ENCODE results near the gene ATP8B2.
"Not testable (repeated sequence)": the region's sequence is repeated elsewhere in the genome, so short reads cannot be mapped to it uniquely, and the experiment has no call there.

ATP8B2 gene

DNA sequence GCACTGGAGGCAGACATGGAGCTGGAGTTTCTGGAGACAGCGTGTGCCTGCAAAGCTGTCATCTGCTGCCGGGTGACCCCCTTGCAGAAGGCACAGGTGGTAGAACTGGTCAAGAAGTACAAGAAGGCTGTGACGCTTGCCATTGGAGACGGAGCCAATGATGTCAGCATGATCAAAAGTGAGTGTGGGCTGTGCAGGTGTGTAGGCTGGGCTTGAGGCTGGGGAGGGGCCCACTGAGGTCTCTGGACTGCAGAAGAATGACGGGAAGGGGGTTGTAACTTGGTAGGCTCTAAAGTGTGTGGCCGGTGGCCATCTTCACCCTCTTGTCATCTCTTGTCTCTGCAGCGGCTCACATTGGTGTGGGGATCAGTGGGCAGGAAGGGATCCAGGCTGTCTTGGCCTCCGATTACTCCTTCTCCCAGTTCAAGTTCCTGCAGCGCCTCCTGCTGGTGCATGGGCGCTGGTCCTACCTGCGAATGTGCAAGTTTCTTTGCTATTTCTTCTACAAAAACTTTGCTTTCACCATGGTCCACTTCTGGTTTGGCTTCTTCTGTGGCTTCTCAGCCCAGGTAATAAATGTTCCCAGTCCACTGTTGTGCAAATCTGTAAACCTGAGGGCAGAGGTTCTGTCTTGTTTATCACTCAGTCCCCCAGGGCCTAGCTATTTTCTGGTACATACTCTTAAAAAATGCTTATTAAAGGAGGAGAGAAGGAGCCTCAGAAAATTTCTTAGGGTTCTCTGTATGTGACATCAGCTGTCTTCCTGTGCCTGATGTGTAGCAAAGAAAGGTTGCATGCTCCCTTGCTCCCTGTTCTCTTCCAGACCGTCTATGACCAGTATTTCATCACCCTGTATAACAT is 19.9 kb downstream of the ATP8B2 start:
- no peak for DNase-seq (ENCODE audit: low read depth, low spot score)

DNA sequence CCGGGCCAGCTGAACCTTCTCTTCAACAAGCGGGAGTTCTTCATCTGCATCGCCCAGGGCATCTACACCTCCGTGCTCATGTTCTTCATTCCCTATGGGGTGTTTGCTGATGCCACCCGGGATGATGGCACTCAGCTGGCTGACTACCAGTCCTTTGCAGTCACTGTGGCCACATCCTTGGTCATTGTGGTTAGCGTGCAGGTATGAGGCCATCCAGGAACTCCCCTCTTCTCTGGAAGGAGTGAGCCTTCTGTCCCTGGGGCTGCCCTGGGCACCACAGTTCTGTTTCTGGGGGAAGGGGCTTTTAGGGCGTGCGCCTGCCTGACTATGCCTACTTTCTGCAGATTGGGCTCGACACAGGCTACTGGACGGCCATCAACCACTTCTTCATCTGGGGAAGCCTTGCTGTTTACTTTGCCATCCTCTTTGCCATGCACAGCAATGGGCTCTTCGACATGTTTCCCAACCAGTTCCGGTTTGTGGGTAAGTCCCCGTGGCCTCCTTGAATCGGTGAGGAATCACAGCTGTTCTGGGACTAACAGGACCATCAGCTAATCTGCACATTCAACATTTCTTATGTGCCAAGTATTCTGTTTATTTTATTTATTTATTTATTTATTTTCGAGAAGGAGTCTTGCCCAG is 21.1 kb downstream of the ATP8B2 start:
- no peak for DNase-seq (ENCODE audit: low read depth, low spot score)

DNA sequence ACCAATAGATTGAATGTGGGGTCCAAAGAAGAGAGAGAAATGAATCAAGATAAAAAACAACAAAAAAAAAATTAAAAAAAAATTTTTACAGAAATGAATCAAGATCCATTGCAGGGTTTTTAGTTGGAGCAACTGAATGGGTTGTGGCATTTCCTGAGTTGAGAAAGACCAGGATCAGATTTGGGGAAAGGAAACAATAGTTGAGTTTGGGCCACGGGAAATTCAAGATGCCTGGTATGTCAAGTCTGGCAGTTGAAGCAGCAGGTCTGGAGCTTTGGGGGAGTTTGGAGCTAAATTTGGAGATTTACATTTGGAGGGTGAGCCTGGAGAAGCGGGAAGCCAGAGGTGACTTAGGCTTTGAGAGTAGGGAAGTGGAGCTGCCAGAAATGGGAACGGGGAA is 22.6 kb downstream of the ATP8B2 start:
- no peak for DNase-seq (ENCODE audit: low read depth, low spot score)

DNA sequence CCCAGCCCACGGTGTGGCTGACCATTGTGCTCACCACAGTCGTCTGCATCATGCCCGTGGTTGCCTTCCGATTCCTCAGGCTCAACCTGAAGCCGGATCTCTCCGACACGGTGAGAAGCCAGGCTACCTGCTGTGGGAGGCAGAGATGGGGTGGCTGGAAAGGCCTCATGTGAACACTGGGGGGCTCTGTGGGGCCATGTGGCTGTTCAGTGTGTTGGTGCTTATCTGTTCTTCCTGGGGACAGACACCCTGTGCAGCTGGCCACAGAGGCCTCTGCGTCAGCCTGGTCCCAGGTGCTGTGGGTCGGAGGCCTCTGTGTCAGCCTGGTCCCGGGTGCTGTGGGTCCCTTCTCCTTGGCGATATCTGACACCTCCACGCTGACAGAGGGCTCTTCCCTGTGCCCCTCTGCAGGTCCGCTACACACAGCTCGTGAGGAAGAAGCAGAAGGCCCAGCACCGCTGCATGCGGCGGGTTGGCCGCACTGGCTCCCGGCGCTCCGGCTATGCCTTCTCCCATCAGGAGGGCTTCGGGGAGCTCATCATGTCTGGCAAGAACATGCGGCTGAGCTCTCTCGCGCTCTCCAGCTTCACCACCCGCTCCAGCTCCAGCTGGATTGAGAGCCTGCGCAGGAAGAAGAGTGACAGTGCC is 23.2 kb downstream of the ATP8B2 start:
- no peak for DNase-seq (ENCODE audit: low read depth, low spot score)

DNA sequence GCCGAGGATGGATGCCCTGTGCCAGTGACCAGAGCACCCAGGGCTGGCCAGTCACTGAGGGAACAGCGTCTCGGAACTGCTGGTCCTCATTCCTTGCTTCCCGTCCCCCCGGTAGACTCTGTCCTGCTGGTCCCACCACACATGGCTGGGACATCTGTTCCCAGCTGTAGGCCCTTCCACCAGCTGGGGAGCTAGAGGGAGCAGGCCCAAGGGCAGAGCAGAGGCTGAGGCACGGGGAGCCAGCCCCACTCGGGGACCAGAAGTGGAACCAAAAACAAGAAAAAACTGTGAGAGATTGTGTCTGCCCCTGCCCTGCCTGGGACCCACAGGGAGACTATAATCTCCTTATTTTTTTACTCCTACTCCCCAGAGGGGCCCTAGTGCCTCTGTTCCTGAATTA is 23.8 kb downstream of the ATP8B2 start:
- DNase-seq (ENCODE audit: low read depth, low spot score) = no peak

DNA sequence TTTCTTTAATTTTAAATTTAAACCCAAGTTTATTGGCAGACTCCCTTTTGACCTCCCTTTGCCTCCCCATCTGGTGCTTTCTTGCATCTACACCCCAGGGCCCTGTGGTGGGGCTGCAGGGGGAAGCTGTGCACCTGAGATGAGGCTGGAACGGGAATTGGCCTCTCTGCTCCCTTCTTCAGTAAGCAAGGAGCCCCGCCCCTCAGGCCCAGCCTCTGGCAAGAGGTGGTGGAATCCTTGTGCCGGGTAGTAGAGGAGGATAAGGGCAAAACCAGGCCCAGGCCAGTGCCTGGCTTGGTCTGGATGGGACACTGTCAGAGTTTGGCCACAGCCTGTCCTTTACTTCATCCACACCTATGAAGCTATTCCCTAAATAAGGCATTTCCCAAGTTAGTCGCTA is 25.1 kb downstream of the ATP8B2 start:
- no peak for DNase-seq (ENCODE audit: low read depth, low spot score)

DNA sequence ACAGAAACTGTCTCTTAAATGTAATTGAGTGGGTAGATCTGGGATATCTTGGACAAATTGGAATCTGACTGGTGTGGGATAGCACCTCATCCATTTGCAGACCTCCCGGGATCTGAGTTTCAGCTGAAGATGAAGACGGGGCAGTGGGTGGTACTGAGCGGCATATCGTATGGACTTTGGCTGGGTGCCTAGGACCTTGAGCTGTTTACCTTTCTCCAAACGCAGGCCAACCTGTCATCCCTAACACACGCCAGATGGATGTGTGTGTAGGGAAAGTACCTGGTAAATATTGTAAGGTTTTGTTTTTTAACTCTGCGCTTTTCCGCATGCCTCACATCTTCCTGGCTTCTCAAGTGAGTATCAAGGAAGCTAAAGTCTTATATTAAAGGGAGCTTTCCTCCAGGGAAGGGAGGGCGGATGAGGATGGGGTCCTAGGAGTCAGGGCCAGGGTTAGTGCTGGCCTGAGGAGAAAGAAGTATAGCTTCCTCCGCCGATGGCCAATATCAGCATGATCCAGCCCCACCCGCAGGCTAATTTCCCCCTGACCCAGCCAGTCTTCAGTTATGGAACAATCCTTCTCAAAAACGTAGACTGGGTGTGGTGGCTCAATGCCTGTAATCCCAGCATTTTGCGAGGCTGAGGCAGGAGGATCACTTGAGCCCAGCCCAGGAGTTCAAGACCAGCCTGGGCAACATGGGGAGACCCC is 26.2 kb downstream of the ATP8B2 start:
- no peak for DNase-seq (ENCODE audit: low read depth, low spot score)

DNA sequence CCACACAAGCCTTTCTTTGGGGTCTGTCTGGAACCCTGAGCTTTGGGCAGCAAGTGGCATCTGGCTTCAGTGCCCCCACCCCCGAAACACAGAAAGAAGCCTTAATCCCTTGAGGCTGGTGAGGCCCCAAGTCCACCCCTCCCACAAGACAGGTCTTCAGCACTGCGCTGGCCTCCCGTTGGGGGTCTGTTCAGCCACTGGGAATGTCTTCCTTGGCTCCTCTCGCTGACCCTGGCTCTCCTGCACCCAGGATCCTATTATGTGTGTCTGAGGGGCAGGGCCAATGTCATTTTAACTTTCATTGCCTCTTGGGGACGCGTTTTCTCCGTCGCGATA is 26.9 kb downstream of the ATP8B2 start:
- no peak for DNase-seq (ENCODE audit: low read depth, low spot score)

DNA sequence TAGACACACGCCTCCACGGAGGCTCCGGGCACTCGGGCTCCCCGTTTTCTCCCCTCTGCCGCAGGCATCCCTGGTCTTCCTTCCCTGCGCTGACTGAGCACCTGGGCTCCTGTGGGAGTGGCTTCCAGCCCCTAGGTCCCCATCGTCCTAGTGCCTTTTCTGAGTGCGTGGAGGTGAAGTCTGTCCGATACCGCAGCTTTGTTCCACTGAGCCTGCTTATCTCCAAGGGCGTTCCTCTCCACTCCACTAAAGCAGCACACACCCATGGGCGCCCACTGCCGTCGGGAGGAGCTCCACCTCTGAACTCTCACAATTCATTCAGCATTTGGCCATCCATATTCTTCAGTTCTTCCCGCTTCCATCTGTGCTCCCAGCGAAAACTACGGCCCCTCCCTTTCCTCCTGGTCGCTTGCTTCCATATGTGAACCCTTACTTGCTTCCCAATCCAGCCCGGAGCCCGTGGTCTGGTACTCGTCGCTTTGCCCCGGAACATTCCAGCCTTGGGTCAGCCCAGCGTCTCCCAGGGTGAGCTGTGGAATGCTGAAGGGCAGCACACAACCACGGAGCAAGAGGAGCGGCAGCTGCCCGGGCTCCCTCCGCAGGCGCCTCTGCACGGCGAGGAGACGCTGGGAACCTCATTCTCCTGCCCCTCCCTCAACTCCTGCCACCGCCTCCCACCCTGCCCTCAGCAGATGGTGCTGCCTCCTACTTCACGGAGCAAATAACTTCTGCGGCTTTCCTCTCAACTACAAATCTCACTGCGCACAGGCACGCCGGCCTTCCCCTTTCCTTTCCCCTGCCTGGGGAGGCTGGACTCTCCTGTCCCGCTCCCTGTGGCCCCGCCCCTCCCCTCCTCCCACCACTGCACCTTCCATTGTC is 27.5 kb downstream of the ATP8B2 start:
- no peak for DNase-seq (ENCODE audit: low read depth, low spot score)

DNA sequence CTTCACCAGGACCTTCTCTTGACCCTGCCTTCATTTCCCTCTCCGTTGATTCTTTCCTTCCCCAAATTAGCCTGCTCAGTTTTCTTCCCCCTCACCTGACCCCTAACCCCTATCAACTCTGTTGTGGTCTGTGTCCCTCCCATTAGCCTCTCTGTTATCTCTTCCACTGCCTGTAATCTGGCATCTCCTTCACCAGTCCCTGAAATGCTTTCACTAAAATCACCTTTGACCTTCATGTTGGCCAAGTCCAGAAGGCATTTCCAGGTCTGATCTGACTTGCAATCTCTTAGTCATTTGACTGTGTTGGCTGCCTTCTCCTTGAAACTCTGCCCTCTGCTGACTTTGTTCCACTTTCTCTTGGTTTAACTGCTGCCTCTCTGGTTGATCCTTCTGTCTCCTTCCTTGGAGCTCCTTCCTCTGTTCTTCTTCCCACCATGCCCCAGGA is 28.2 kb downstream of the ATP8B2 start:
- no peak for DNase-seq (ENCODE audit: low read depth, low spot score)

DNA sequence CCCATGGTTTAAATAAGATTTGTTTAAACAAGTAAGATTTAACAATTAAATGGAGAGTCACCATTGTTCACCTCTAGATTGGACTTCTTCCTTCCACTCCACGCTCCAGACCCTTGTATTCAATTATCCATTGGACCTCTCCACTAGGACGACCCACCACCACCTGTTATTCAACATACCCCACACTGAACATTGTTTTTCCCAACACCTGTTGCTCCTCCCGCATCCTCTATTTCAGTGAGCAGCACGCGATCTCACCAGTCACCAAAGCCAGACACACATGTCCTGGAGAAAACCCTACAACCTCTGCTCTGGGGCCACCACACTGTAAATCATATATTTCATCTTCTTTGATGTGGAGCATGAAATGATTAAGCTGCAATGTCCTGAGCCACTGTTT is 28.6 kb downstream of the ATP8B2 start:
- DNase-seq (ENCODE audit: low read depth, low spot score) = no peak

DNA sequence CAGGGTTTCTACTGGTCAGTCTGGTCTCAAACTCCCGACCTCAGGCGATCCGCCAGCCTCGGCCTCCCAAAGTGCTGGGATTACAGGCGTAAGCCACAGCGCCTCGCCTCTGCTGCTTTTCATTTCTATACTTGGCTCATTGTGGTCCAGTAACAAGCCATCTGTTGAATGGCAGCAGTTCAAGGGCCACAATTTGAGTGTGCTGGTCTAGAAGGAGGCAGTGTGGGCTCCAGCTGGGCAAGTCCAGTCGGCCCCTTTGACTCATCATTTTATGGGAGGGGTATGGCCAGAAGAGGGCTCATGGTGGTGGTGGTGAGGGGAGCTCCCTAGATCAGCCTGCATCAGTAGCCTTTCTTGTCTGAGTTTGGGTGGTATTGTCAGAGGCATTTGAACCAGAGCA is 33.2 kb downstream of the ATP8B2 start:
- DNase-seq (ENCODE audit: low read depth, low spot score) = no peak

DNA sequence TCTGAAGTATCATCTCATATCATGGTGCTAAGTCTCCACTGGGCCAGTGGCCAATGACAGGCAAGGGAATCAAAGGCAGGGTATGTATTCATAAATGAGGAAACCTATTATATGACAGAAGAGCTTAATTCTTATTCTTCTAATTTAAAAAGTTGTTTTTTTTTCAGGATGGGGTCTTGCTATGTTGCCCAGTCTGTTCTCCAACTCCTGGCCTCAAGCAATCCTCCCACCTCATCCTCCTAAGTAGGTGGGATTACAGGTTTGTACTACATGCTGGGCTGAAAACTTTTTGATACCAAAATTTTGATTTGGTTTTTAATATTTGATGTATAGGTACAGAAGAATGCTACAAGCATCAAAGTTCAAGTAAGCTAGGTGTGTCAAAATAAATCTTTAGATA is 35.0 kb downstream of the ATP8B2 start:
- no peak for DNase-seq (ENCODE audit: low read depth, low spot score)

DNA sequence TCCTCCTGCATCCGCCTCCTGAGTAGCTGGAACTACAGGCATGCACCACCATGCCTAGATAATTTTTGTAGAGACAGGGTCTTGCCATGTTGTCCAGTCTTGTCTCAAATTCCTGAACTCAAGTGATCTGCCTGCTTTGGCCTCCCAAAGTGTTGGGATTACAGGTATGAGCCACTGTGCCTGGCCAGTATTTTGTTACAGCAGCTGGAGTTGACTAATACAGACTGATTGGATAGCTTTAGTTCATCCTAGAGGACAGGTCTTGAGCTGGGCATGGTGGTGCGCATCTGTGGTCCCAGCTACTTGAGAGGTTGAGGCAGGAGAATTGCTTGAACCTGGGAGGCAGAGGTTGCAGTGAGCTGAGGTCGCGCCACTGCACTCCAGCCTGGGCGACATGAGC is 35.6 kb downstream of the ATP8B2 start:
- DNase-seq (ENCODE audit: low read depth, low spot score) = not testable (repeated sequence)

DNA sequence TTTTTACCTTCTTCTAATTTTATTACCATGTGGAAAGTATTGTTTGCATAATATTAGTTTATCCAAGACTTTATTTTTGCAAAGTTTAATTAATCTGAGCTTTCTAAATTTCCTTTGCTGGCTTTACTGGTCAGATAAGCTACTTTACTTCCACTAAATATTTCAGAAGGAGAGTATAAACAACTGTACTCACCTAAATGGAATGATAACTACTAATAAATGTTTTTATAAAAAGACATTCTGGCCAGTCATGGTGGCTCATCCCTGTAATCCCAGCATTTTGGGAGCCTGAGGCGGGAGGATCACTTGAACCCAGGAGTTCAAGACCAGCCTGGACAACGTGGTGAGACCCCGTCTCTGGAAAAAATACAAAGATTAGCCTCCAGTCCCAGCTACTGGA is 36.0 kb downstream of the ATP8B2 start:
- no peak for DNase-seq (ENCODE audit: low read depth, low spot score)

DNA sequence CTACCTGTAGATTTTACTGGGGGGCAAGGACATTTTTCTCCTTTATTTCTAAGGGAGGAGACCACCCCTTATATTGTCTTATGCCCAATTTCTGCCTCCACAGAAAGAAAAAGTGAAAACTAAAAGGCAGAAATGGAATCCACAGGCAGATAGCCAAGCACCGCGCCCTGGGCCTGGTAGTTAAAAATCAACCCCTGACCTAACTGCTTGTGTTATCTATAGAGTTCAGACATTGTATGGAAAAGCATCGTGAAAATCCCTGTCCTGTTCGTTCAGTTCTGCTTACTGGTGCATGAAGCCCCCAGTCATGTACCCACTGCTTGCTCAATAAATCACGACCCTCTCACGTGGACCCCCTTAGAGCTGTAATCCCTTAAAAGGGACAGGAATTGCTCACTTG is 46.1 kb downstream of the ATP8B2 start:
- DNase-seq (ENCODE audit: low read depth, low spot score) = no peak

DNA sequence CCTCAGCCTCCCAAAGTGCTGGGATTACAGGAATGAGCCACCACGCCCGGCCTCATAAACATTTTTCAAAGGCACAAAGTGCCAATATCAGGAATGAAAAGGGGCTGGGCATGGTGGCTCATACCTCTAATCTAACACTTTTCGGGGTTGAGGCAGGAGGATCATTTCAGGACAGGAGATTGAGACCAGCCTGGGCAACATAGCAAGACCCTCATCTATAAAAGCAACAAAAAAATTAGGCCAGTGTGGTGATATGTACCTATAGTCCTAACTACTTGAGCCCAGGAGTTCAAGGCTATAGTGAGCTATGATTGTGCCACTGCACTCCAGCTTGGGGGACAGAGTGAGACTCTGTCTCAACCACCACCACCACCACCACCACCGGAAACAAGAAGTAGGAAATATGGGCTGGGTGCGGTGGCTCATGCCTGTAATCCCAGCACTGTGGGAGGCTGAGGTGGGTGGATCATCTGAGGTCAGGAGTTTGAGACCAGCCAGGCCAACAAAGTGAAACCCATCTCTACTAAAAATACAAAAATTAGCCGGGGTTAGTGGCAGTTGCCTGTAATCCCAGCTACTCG is 48.5 kb downstream of the ATP8B2 start:
- not testable (repeated sequence) for DNase-seq (ENCODE audit: low read depth, low spot score)

DNA sequence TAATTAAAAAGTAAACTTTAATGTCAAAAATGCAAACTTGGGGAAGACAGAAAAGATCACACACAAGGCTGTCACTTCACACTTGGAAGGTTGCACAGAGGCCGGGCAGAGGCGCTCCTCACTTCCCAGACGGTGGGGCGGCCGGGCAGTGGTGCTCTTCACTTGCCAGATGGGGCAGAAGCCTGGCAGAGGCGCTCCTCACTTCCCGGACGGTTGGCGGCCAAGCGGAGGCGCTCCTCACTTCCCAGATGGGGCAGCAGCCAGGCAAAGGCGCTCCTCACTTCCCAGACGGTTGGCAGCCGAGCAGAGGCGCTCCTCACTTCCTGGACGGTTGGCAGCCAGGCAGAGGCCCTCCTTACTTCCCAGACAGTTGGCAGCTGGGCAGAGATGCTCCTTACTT is 54.0 kb downstream of the ATP8B2 start:
- DNase-seq (ENCODE audit: low read depth, low spot score) = no peak

DNA sequence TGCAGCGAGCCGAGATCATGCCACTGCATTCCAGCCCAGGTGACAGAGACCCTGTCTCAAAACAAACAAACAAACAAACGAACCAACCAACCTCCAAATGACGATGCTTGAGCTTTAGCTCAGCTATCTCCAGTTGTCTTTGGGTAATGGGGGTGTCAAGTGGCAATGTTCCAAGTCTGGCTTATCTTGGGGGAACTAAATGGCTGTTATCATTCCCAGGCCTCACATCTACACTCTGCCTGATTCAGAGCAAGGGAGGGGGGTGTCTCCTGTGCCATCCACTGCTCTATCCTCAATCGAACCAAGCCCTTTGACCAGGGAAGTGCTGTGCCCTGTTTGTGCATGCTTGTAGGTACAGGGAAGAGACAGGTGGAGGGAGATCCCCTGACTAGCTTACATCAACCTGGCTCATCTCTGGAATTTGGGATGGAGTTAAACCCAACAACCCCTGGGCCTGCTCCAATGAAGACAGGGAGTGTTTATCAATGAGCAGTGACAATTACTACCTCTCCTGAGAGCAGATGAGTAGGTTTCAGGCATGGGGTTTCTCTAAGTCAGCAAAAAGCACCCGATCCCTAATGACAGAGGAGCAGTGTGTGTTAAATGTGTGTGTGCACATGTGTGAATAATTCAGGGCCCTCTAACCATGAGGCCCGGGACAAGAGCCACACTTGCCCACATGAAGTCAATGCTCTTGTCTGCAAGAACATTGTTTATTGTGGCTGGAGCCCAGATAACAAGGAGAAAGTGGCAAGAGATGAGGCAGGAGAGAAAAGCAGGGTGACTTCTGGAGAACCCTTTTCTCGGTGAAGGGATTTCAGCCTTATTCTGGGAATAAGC is 59.5 kb downstream of the ATP8B2 start:
- DNase-seq (ENCODE audit: low read depth, low spot score) = no peak
